Gastroesophageal sphincter (tissue), 3 donors: ENCODE results near the gene ABLIM2.

Experiments used
- CTCF ChIP-seq, 4 experiments: fragments of 200-600 bp in 2 of 4; fragments of 450-650 bp in 2 of 4; sonication (generic) in 1 of 4; IDR thresholded peaks; one replicate each; pipeline ENCODE4 v1.5.1; 2017 to 2019; ENCODE audit warnings: antibody characterized with exemption in 4 of 4, mild to moderate bottlenecking in 2 of 4, moderate library complexity in 2 of 4
- POLR2A ChIP-seq, 2 donors: fragments of 450-650 bp; IDR thresholded peaks; one replicate each; pipeline ENCODE4 v1.6.1; 2017; ENCODE audit warnings: antibody characterized with exemption in 2 of 2, mild to moderate bottlenecking in 2 of 2, moderate library complexity in 1 of 2
- POLR2AphosphoS5 ChIP-seq: sonication (generic); formaldehyde crosslinking; IDR thresholded peaks from one replicate; pipeline ENCODE4 v1.6.1; 2017; ENCODE audit warnings: antibody characterized with exemption

GRCh38 chr4:8058031-8058479, 100.6 kb downstream of the ABLIM2 start:
- TF ChIP-seq CTCF (IDR thresholded peaks at IDR 0.05) (no peak), POLR2AphosphoS5 (no peak), POLR2A (IDR thresholded peaks at IDR 0.05) (no peak)
